SU-DHL-6 (cell line): ENCODE data around the gene IQCN.

Experiments
- CTCF ChIP-seq: fragments of 200-600 bp; sonication (generic); IDR thresholded peaks from one replicate; pipeline ENCODE4 v1.5.1; 2017; ENCODE audit warnings: antibody characterized with exemption, mild to moderate bottlenecking, low read length, moderate library complexity; ENCODE audit not compliant: insufficient read depth, poor library complexity, severe bottlenecking
- EZH2phosphoT487 ChIP-seq: fragments of 200-600 bp; sonication (generic), shearing (Covaris generic); conservative IDR thresholded peaks from 2 replicates; pipeline ENCODE4 v1.6.1; 2018; ENCODE audit warnings: mild to moderate bottlenecking, antibody characterized with exemption, low read length, moderate library complexity, mixed read lengths

DNA sequence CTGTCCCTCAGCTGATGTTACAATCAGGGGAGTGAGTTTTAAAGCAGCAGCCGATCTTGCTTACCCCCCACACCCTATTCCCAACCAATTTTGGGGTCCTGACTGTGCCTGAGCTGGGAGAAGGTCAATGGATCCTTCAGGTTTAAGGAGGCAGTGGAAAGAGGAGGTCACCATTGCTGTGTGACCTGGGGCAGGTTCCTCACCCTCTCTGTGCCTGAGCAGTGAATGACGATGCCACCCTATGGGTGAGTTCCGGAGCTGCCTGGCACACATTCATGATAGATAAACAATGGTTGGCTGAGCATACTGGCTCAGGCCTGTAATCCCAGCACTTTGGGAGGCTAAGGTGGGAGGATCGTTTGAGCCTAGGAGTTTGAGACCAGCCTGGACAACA is 27.5 kb upstream of the IQCN start:
- no peak for TF ChIP-seq CTCF
- TF ChIP-seq EZH2phosphoT487: no peak
